HG03378 (cell line): ENCODE measurements around the gene CD36.
A peak's percentile ranks its signal among the peaks of the same experiment; 100 is the strongest.
"Not testable (repeated sequence)": the region's sequence is repeated elsewhere in the genome, so short reads cannot be mapped to it uniquely, and the experiment has no call there.

Experiments
- ATAC-seq: cut with Tn5 transposase; IDR thresholded peaks from one replicate; pipeline ENCODE4 v1.9.1; 2021; ENCODE audit warnings: mild to moderate bottlenecking, moderate library complexity; ENCODE audit not compliant: unreplicated experiment

CD36 gene

GRCh38 chr7:80649011-80649410 lies 10.6 kb downstream of the CD36 start:
- ATAC-seq: no peak

GRCh38 chr7:80650030-80650429 lies 11.6 kb downstream of the CD36 start:
- no peak for ATAC-seq

GRCh38 chr7:80651471-80651870 lies 13.0 kb downstream of the CD36 start:
- no peak for ATAC-seq

- no peak for ATAC-seq
Observed at GRCh38 chr7:80653244-80653643, 14.8 kb downstream of the CD36 start.

GRCh38 chr7:80654887-80655340 lies 16.5 kb downstream of the CD36 start:
- ATAC-seq: no peak

- no peak for ATAC-seq
Observed at GRCh38 chr7:80656029-80656428, 17.6 kb downstream of the CD36 start.

GRCh38 chr7:80659120-80660055 lies 20.9 kb downstream of the CD36 start:
- ATAC-seq: peak; percentile 71

- ATAC-seq: no peak
Observed at GRCh38 chr7:80660939-80661338, 22.5 kb downstream of the CD36 start.

GRCh38 chr7:80661729-80662128 lies 23.3 kb downstream of the CD36 start:
- ATAC-seq: no peak

- no peak for ATAC-seq
Observed at GRCh38 chr7:80662252-80662651, 23.8 kb downstream of the CD36 start.

- ATAC-seq: no peak
Observed at GRCh38 chr7:80665526-80665925, 27.1 kb downstream of the CD36 start.

GRCh38 chr7:80666376-80666775 lies 27.9 kb downstream of the CD36 start:
- ATAC-seq: no peak

- ATAC-seq: not testable (repeated sequence)
Observed at GRCh38 chr7:80669367-80669766, 30.9 kb downstream of the CD36 start.

- ATAC-seq: no peak
Observed at GRCh38 chr7:80671744-80672143, 33.3 kb downstream of the CD36 start.

- ATAC-seq: no peak
Observed at GRCh38 chr7:80675090-80675489, 36.6 kb downstream of the CD36 start.

- no peak for ATAC-seq
Observed at GRCh38 chr7:80676404-80676803, 38.0 kb downstream of the CD36 start.

- ATAC-seq: no peak
Observed at GRCh38 chr7:80677629-80678028, 39.2 kb downstream of the CD36 start.

- ATAC-seq: no peak
Observed at GRCh38 chr7:80678707-80679106, 40.3 kb downstream of the CD36 start.

- ATAC-seq: no peak
Observed at GRCh38 chr7:80679921-80680907, 41.8 kb downstream of the CD36 start.

GRCh38 chr7:80681272-80681885 lies 42.9 kb downstream of the CD36 start:
- peak; percentile 61 for ATAC-seq

GRCh38 chr7:80682744-80683143 lies 44.3 kb downstream of the CD36 start:
- no peak for ATAC-seq
